ENCODE results near the gene NDUFC2.
"Not testable (repeated sequence)": the region's sequence is repeated elsewhere in the genome, so short reads cannot be mapped to it uniquely, and the experiment has no call there.

The NDUFC2 gene

GRCh38 chr11:78030429-78031325, 49.0 kb downstream of the NDUFC2 start:
- DNase-seq, result peak; percentile 69

GRCh38 chr11:78028423-78028822, 51.2 kb downstream of the NDUFC2 start:
- not testable (repeated sequence) for DNase-seq

GRCh38 chr11:78027759-78028158, 51.9 kb downstream of the NDUFC2 start:
- no peak for DNase-seq

- DNase-seq, result no peak
Observed at GRCh38 chr11:78025378-78025777, 54.3 kb downstream of the NDUFC2 start.

GRCh38 chr11:78023426-78023825, 56.2 kb downstream of the NDUFC2 start:
- no peak for DNase-seq

GRCh38 chr11:78022397-78023396, 57.0 kb downstream of the NDUFC2 start, which contains the start of gene KCTD14:
KCTD14 (minus strand) TSS chr11:78023276; CDS start chr11:78023249, 27 bp downstream.
- peak; percentile 80 for DNase-seq

DNA sequence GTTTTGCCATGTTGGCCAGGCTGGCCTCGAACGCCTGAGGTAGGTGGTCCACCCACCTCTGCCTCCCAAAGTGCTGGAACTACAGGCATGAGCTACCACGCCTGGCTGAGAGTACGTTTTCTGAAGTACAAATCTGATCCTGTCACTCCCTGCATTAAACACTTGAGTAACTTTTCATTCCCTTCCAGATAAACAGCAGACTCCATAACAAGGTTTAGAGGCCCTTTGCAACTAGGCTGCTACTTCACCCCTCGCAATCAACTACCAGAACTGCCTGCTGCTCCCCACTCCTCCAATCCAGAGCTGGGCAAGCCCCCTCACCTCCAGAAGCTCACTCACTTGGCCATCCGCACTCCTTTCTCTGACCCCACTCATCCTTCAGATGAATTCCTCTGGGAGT, 58.1 kb downstream of the NDUFC2 start:
- DNase-seq, result no peak

DNA sequence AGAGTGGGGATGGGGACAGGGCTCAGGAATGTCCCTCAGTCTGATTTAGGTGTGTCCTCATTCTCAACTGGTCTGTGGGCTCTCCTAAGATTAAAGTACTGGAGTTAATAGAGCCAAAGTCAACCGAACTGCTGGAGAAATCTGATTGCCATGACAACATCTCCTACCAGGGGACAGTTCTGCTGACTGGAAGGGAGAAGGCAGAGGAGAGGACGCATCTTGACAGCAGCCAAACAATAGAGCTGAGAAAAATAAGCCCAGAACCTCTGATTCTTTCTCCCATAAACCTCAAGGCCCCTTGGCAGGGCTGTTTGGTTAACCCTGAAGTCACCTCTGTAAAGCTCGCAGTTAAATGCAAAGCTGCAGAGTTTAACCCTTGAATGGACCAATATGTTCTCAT, 59.4 kb downstream of the NDUFC2 start:
- DNase-seq, result peak; percentile 35

GRCh38 chr11:78019808-78020207, 59.9 kb downstream of the NDUFC2 start:
- DNase-seq, result no peak

Measured in right kidney (tissue), 1 donor.